GM18498 (cell line): ENCODE data around the gene SCAPER.
"Not testable (repeated sequence)": the region's sequence is repeated elsewhere in the genome, so short reads cannot be mapped to it uniquely, and the experiment has no call there.

Experiments used
- ATAC-seq: cut with Tn5 transposase; IDR thresholded peaks from one replicate; pipeline ENCODE4 v1.9.1; 2021; ENCODE audit warnings: mild to moderate bottlenecking, moderate library complexity; ENCODE audit not compliant: unreplicated experiment

Gene SCAPER

DNA sequence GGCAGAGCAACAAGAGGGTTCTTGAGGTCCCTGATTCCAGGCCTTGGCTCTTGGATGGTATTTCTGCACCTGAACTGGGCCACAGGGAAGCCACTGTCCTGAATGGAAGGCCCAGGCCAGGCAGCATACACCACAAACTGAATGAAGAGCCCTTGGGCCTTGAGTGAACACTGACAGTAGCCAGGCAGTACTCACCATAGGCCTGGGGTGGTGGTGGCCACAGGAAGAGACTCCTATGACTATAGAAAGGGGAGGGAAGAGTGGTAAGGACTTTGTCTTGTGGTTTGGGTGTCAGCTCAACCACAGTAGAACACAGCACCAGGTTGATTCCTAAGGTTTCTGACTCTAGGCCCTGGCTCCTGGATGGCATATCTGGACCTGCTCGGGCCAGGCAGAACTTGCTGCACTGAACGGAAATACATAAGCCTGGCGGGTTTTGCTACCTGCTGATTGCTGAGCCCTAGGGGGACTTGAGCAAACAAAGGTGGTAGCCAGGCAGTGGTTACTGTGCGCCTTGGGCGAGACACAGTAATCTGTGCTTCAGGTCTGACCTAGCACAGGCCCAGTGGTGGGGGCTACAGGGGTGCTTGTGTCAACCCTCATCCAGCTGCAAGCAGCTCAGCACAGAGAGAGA is 327.1 kb downstream of the SCAPER start:
- ATAC-seq, result no peak

DNA sequence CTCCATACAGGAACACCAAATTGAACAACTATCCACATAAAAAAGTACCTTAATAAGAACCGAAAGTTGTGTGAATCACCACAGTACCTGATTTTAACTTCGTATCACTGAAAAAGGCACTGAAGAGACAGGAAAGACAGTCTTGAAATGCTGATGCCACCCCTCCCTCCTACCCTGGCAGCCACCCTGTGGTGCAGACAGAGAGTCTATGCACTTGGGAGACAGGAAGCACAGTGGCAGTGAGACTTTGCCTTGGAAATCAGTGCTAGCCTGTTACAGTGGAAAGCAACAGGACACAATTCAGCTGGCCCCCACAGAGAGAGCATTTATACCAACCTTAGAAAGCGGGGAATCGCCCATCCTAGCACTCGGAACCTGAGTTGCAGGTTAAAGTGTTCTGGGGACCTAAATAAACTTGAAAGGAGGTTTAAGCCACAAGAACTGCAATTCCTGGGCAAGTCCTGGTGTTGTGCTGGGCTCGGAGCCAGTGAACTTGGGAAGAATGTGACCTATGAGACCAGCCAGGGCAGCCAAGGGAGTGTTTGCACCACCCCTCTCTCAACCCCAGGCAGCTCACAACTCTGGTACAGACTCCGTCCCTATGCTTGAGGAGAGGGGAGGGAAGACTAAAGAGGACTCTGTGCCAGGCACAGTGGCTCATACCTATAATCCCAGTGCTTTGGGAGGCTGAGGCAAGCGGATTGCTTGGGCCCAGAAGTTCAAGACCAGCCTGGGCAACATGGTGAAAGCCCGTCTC is 328.4 kb downstream of the SCAPER start:
- no peak for ATAC-seq

DNA sequence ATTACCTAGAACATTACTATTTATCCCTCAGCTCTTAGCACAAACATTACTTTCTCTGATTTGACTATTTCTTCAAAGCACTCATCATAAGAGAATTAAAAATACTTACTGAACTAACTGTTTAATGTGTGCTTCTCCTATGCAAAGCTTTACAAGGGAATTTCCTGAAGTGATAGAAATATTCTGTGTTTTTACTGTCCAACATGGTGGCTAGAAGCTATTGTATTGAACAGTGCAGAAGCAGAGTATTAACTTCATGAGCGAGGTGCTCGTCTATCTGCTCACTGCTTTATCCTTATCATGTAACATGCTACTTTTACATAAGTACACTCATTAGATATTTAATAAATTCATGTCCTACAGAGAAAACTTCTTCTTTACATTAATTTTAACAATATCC is 329.5 kb downstream of the SCAPER start:
- ATAC-seq, result peak; percentile 24

DNA sequence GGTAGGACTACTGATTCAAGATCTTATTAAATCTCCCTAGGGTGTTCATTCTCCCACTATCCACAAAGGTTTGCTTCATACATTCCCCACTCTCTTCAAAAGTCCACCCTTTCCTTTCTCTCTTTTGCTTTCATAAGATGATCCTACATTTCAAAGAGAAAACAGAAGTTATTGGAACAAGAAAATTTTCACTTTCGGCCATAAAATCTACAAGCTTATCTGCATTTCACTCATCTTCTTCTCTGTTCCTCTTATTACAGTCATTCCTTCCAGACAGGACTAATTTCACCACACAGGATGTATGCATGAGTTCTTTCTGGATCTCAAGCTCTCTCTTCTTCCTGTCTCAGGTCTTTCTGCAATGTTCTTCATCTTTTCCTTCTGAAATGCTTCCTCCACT is 329.9 kb downstream of the SCAPER start:
- ATAC-seq, result peak; percentile 78

GRCh38 chr15:76572983-76573314 is 332.2 kb downstream of the SCAPER start:
- ATAC-seq, result no peak

DNA sequence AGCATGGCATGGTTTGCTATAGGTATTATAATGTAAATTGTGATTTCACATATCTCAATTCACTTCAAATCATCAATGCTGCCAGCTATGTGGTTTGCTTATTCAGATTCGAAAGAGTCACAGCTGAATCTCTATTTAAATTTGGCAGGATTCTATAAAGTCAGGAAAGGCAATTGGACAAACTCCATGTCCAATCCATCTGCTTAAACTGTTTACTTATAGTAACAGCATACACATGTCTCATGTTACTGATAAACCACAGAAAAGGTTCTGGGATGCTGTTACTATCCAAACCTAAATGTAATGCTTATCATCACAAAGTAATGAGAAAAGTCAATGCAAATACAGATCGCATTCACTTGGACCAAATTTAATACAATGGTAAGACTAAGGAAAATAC is 338.9 kb downstream of the SCAPER start:
- ATAC-seq, result no peak

DNA sequence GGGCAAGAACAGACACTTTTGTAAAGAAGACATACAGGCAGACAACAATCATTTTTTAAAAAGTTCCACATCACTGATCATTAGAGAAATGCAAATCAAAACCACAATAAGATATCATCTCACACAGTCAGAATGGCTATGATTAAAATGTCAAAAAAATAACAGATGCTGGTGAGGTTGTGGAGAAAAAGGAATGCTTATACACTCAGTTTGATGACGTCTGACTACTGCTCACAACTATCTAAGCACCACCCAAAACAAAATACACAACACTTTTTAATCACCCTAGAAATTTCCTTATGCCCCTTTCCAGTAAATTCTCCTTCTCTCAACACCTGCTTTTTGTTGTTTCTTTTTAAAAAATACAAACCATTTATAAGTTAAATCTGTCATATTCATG is 339.8 kb downstream of the SCAPER start:
- ATAC-seq, result no peak

DNA sequence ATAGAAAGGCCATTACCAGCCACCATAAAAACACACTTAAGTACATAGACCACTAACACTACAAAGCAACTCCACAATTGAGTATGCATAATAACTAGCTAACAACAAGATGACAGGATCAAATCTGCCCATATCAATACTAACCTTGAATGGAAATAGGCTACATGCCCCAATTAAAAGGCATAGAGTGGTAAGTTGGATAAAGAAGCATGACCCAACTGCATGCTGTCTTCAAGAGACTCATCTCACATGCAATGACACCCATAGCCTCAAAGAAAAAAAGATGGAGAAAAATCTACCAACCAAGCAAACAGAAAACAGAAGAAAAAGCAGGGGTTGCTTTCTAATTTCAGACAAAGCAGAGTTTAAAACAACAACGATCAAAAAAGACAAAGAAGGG is 349.9 kb downstream of the SCAPER start:
- no peak for ATAC-seq

DNA sequence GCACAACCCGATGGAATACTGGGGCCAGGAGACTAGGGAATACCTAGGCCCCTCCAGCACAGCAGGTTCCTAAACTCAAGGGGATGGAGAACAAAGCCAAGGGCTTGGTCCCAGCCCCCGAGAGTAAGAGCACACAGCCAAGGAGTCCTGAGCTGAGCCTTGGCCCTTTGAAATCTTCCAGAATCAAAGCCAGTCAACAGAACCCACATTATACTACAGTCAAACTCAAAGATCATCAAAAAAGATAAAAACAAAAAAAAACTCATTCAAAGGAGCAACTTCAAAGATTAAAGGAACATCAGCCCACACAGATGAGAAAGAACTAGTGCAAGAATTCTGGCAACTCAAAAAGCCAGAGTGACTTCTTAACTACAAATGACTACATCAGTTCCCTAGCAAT is 351.6 kb downstream of the SCAPER start:
- ATAC-seq, result no peak

GRCh38 chr15:76553102-76553501 is 352.0 kb downstream of the SCAPER start:
- no peak for ATAC-seq

DNA sequence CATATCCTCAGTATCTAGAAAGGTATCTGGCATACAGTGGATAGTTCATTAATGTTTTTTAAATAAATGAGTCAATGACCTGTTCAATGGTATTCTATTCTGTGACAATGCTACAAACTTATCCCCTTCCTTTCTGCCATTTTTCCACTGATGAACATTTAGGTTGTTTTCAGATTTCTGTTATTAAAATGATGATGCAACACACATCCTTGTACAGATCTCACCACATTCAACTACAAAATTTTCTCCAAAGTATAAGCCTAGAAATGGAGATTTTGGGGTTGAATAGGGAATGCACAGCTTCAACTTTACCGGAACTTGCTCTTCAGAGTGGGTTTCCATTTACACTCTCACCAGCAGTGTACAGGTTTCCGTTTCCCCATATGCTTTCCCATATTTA is 358.3 kb downstream of the SCAPER start:
- no peak for ATAC-seq

- ATAC-seq, result no peak
These were observed 371.1 kb downstream of the SCAPER start for GRCh38 chr15:76533995-76534394.

- no peak for ATAC-seq
These were observed 371.9 kb downstream of the SCAPER start for GRCh38 chr15:76533060-76533820.

DNA sequence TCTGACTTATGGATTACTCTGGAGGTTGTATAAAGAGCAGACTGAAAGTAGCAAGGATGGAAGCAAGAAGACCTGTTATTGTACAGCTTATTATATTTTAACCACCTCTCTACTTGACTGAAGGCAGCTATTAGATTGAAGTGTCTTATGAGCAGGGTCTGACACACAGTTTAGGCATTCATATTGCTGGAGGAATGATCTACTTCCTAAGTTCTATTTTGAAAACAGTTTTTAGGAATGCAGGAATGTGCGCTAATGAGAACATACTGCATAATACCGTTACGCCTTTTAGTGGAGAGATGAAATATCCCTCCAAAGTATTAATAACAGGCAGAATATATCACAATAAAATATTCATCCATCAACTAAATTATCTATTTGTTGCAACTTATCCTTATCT is 375.2 kb downstream of the SCAPER start:
- no peak for ATAC-seq

- no peak for ATAC-seq
These were observed 379.0 kb downstream of the SCAPER start for GRCh38 chr15:76526111-76526510.

GRCh38 chr15:76517910-76518309 is 387.2 kb downstream of the SCAPER start:
- ATAC-seq, result no peak

- ATAC-seq, result no peak
These were observed 390.9 kb downstream of the SCAPER start for GRCh38 chr15:76514282-76514681.

DNA sequence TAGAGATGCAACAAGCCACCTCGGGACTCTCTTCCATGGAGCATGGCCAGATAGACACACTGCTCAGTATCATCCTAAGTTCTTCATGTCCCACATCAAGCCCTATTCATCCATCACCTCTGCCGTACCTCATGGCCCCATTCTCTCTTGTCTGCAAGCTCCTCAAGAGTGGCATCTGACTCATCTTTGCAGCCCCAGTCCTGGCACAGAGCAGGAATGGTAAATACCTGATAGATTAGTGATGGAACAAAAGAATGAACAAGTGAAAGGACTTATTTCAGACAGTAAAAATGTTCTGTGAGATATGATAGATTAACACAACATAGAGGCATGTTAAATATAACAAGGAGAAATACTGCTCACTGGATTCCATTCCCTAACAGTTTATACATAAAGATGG is 392.2 kb downstream of the SCAPER start:
- no peak for ATAC-seq

DNA sequence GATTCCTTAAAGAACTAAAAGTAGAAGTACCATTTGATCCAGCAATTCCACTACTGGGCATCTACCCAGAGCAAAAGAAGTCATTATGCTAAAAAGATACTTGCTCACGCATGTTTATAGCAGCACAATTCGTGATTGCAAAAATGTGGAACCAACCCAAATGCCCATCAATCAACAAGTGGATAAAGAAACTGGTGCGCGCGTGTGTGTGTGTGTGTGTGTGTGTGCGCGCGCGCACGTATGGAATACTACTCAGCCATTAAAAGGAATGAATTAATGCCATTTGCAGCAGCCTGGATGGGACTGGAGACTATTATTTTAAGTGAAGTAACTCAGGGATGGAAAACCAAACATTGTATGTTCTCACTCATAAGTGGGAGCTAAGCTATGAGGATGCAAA is 394.5 kb downstream of the SCAPER start:
- ATAC-seq, result not testable (repeated sequence)

DNA sequence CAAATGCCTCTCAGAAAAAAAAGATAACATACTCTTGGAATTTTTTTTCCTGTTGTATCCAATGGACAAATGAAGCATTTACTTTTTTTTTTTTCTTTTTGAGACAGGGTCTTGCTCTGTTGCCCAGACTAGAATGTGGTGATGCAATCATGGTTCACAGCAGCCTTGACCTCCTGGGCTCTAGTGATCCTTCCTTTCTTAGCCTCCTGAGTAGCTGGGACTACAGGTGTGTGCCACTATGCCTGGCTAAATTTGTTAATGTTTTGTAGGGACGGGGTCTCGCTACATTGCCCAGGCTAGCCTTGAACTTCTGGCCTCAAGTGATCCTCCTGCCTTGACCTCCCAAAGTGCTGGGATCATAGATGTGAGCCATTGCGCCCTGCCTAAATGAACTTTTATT is 401.3 kb downstream of the SCAPER start:
- no peak for ATAC-seq

- ATAC-seq, result no peak
These were observed 402.0 kb downstream of the SCAPER start for GRCh38 chr15:76503121-76503520.

DNA sequence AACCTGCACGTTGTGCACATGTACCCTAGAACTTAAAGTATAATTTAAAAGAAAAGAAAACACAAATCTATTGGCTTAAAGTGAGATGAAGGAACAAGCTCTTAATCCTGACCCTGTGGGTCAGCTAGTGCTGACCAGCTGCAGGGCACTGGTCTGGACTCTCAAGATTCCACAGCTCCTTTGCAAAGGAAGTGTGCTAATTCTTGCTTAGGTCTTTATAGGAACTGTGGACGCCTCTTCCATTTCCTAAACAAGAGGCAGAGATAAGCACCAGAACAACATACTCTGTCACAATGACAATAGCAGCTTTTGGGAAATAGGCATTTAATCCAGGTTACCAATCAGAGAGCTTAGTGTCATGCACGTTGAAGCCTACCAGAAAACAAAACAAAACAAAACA is 402.5 kb downstream of the SCAPER start:
- ATAC-seq, result no peak
